Islet precursor cell (in vitro differentiated cells): ENCODE results near the gene IFT80.

Source experiments
- DNase-seq: peaks from one replicate; pipeline ENCODE4 v3.0.0-alpha.2; 2018

Gene IFT80

DNA sequence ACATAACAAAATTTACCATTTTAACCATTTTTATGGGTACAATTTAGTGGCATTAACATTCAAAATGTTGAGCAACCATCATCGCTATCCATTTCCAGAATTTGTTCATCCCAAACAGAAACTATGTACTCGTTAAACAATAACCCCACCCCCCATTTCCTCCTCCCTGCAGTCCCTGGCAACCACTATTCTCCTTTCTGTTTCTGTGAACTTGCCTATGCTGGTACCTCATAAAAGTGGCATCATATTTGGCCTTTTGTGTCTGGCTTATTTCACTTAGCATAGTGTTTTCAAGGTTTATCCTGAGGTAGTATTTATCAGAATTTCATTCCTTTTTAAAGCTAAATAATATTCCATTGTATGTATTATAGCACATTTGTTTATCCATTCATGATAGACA, 141.4 kb downstream of the IFT80 start:
- no peak for DNase-seq

DNA sequence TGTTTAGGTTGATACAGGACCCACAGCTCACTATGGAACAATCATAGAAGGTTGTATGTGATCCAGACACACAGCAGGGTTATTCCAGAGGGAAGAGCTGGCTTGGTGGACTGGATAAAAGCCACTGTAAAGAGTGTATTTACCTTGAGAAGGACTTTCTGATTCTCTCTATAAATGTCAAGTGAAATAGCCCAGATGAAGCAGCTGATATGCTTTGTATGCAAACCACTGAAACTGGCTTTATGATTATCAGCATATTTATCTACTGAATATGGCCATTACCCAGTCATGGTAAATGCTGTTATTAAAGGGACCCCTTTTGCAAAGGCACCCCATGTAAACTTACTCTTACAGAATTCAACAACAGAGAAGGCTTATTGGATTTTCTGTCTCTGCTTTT, 145.7 kb downstream of the IFT80 start:
- no peak for DNase-seq

DNA sequence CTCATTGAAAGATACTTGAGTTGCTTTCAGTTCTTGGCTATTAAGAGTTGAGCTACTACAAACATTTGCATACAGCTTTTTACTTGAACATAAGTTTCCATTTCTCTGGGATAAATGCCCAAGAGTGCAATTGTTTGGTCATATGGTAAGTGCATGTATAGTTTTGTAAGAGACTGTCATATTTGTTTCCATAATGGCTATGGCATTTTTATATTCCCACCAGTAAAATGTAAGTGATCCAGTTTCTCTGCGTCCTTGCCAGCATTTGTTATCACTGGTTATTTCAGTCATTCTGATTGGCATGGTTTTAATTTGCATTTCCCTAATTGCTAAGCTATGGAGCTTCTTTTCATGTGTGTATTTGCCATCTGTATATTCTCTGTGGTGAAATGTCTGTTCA, 151.3 kb downstream of the IFT80 start:
- DNase-seq, result no peak

DNA sequence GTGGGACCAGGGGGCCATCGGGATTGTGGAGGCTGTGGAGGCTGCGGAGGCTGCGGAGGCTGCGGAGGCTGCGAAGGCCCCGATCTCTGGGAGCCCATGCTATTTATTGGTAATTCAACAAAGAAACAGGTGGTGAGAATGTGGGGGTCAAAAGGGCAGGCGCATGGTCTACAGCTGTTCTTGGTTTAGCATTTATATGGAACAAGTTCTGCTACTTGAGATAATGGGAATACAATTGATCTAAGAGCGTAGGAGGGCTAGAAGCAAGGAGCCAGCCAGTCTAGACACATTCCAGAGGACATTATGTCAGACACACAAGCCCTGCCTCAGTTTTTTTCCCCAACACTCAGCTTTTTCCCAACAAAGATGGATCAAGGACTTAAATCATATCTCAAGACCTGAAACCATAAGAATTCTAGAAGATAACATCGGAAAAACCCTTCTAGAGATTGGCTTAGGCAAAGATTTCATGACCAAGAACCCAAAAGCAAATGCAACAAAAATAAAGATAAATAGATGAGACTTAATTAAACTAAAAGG, 153.7 kb downstream of the IFT80 start:
- DNase-seq, result peak; percentile 84

DNA sequence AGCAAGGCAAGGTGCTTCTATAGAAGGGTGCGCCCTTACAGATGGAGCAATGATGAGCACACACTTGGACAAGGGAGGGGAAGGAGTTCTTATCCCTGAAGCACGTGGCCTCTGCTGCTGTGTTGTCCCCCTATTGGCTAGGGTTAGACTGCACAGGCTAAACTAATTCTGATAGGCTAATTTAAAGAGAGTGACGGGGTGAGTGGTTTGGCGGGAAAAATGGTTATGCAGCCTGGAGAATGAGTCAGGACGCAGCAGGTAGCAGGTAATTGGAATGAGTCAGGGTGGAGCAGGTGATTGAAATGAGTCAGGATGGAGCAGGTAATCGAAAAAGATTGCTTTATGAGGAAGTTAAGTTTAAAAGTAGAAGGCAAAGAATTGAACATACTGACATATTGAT, 158.3 kb downstream of the IFT80 start:
- peak; percentile 60 for DNase-seq

DNA sequence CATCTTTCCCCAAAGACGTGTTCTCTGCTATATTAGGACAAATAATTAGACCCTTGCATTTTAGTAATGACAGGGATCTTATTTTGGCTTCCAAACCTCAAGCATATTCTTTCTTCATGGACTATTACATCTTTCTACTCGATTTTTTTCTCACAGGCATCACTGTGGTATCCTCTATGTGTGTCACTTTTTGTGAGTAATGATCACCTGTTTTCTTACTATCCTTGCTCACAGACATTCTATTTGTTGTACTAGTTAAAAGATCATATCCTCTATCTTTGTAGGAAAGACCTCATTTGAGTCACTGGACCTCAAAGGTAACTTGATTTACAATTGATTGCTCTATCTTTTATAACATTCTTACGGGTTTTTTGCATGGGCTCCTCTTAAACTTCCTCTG, 167.0 kb downstream of the IFT80 start:
- DNase-seq, result no peak

DNA sequence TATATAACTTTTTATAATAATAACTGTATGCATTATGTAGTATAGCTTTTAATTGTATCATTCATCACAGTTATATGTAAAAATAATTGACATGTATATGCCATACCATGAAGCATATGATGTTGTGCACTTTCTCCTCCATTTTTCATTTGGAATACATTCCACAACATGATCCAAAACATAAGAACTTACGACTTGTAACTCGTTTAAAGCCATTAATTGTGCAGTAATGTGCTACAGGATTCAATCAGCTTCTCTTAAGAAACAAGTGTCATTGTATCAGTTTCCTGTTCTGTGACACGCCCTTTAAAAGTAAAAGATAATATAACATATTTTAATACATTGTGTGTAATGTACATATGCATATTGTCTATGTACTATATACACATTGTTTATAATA, 171.6 kb downstream of the IFT80 start:
- no peak for DNase-seq

DNA sequence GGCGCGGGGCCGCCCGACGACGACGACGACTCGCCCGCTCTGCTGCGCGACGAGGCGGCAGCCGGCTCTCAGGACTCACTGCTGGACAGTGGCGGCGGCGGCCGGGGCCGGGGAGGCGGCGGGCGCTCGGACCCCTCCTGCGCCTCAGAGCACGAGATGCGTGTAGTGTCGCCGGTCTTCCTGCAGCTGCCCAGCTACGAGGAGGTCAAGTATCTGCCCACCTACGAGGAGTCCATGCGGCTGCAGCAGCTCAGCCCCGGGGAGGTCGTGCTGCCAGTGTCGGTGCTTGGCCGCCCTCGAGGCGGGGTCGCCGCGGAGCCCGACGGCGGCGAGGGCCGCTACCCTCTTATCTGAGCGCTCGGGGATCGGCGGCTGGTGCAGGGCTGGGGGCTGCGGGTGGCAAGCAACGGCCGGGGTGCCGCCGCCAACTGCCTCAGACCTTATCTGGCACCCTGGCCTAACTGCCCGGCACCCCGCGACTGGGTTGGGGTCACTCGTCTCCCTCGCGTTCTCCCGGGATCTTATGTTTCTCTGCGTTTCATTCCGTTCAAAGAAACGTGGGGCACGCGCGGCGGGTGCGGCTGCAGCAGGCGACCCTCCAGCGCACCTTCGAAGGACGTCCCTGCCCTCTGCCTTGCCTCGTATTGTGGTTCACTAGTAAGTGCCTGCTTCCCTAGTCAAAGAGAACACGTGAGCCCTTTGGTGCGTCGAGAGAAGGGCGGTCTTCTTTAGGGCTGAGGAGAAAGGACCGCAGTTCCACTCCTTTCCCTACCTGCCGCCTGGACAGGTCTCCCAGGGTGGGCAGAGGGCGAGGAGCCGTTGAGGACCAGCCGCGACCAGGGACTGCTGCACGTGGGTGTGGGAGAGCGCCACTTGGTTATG, 172.8 kb downstream of the IFT80 start:
- peak; percentile 75 for DNase-seq

DNA sequence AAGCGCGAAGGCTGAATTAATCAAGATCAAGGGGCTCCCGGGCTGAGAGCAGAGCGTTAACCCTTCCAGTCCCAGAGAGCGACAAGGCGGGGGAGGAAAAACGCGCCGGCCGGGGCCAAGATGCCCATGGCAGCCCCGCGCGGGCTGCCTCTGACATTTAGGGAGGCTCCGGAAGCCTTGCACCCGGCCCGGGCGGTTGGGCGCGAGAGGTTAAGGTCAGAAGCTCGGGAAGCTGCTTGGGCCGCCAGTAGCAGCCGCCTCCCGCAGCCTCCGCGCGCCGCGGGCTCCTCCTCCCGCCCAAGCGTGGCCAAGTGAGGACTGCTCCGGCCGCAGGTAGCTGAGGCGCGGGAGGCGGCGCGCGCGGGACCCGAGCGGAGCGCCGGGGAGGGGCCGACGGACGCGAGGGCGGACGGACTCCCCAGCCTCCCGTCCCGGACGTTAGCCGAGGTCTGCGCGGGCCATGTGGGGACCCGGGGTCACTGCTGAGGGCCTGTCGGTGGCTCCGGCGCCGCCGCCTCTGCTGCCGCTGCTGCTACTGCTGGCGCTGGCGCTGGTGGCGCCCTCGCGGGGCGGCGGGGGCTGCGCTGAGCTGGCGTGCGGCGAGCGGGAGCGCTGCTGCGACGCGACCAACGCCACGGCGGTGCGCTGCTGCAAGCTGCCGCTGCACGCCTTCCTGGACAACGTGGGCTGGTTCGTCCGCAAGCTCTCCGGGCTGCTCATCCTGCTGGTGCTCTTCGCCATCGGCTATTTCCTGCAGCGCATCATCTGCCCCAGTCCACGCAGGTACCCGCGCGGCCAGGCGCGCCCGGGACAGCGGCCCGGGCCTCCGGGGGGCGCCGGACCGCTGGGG, 173.6 kb downstream of the IFT80 start, which contains the start of gene C3orf80:
Gene C3orf80, plus strand, starts transcription at position 247 of the 850 bp plus-strand sequence. Its CDS starts 214 bp downstream, at position 461.
- peak; percentile 86 for DNase-seq

DNA sequence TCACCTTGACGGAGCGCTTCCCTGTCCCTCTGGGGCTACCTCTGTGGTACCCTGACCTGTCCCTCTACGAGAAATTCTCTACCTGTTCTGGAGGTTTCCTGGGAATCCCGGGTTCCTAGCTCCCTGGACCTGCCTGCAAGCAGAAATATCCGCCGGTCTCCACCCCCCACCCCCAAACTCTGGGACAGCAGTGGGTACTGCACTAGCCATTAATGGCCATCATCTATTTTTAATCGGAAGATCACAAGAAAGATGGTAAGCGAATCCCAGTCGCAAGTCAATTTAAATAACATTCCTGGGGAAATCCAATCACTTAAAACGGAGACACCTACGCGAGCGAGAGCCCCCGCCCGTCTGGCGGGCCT, 174.2 kb downstream of the IFT80 start:
- DNase-seq, result no peak

DNA sequence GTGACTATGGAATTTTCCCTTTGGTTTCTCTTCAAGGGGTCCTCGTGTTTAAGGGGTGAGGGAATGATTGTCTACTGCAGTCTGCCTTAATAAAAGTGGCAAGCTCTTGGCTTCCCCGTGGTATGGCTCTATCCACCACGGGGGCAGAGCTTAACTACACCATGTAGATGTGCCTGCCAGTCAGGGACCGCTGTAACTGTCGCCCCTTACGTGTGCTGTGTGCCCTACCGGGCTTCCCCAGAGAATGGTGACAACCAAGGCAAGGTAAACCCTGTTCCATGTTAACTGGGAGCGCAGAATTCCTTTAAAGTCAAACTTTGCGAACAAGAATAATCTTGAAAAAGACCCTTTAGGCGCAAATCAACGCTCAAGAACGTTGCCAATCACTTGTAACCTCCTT, 174.8 kb downstream of the IFT80 start:
- DNase-seq, result no peak

DNA sequence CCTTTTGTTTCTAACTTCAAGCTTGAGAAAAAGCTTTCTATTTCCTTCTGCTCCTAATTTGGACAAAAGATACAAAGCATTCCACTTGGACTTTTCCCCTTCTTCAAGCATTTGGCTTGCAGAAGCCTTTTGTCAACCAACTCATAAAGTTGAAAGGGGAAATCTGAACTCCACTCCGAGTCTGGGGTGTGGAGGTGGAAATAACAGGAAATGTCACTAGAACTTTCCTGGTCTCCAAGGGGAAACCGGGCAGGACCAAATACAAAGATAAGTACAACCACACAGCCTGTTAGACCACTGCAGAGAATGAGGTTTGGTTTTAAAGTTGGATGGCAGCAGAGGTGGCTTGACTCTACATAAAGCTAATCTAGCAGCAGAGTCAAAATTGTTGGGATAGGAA, 178.0 kb downstream of the IFT80 start:
- no peak for DNase-seq

DNA sequence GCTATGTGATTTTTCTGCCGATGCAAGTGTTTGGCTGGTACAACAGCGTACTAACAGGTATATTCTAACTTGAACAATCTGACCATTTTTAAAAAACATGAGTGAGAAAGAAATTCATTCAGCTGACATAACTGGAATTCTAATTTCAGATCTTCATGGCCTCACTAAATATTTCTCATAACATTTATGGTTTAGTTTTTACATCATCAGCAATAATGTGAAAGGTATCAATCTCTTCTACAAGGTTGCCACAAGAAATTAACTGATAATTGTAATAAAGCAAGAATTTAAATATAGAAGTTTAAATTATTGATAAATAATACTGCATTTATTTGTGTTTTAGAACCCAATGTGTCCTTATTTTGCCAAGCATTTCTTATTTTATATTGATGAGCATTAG, 179.0 kb downstream of the IFT80 start:
- DNase-seq, result no peak

DNA sequence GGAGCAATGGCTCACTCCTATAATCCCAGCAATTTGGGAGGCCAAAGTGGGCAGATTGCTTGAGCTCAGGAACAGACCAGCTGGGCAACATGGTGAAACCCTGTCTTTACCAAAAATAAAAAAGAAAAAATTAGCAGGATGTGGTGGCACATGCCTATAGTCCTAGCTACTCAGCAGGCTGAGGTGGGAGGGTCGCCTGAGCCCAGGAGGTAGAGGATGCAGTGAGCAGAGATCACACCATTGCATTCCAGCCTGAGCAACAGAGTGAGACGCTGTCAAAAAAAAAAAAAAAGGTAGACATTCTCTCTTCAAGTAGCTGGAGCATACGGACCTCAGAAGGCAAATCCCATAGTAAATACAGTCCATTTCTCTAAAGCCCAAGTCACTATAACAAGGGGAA, 180.9 kb downstream of the IFT80 start:
- DNase-seq, result no peak

DNA sequence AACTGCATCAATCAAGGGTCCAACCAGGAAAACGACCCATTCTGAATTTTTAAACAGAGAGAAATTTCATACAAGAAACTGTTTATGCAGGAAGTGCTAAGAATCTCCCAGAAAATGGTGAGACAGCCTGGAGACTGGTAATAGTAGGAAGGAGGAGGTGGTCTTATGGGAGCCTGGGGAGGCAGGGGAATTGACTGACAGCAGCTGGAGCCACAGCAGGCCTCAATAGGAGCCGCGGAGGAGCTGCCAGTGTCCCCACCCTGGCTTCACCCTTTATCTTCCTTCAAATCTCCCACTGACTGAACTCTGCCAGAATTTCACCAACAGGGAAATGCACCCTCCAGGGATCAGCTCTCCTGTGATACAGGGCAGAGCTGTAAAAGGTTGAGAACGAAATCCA, 181.3 kb downstream of the IFT80 start:
- DNase-seq, result no peak

DNA sequence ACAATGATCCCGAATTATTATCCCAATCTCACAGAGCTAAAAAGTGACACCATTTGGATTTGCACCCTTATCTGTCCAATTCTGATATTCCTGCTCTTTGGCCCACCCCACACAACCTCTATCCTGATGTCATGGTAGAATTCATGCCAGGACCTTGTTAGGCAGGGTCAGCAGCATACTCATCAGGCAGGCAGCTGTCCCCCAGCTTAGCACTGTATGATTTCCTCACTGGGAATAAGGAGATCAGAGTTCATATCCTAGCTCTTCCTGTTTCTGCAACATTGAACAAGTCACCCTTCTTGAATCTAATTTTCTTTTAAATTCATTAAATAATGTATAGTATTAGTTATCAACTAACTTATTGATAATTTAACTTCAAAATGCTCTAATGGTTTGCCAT, 185.8 kb downstream of the IFT80 start:
- no peak for DNase-seq

DNA sequence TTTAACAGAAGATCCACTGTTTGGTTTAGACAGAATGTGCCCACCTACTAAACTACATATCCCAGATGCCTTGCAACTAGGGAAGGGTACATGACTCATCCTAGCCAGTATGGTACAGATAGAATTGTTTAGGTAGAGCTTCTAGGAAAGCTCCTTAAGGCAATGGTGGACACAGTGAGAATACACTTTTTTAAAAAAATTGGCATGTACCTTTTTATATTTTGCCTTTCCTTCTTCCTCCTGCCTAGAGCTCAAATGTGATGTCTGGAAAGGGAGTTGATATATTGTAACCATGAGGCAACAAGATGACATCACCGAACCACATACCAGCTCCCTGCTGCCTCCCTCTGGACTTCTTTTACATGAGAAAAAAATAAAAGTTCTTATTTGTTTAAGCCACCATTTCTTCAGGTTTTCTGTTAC, 188.2 kb downstream of the IFT80 start:
- DNase-seq, result no peak

DNA sequence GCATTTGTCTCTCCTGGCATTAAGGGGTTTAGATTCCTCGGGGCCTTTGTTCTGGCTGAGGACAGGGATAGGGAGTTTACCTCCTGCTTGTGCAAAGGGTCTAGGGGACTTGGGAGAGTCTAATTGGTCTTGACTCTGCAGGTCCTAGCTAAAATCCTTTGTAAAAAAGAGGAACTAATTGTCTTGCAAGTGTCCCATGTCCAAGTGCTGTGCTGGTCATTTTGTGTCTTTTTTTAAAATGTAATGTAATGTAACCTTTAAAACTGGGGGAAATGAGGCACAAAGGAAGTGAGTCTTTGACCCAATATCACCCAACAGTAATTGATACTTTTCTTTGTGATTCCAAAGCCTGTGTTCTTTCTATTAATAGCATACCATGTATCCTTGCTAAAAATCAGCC, 188.7 kb downstream of the IFT80 start:
- DNase-seq, result no peak
